DND-41 (cell line): ENCODE data around the gene KCNQ1OT1.

Experiments
- ATAC-seq: fragments of 200-7000 bp; cut with Tn5 transposase; 3 replicates; pipeline ENCODE4 v1.9.1; 2021; ENCODE audit warnings: low read depth; ENCODE audit not compliant: insufficient read depth
- DNase-seq: peaks from one replicate; pipeline ENCODE4 v3.0.0-alpha.2; 2020
- H2AFZ ChIP-seq: 2 replicates; pipeline ENCODE4 v1.6.0; 2012; ENCODE audit warnings: low read depth, low read length
- H3K27ac ChIP-seq: 2 replicates; pipeline ENCODE4 v1.5.1; 2012; ENCODE audit warnings: low read length, inconsistent platforms
- H3K27me3 ChIP-seq: fragments of 200-600 bp; sonication (generic); 2 replicates; pipeline ENCODE4 v1.6.0; 2012; ENCODE audit warnings: low read length, mild to moderate bottlenecking, inconsistent platforms; ENCODE audit not compliant: insufficient read depth, poor library complexity
- H3K36me3 ChIP-seq: 2 replicates; pipeline ENCODE4 v1.5.1; 2012; ENCODE audit warnings: low read length, inconsistent platforms; ENCODE audit not compliant: insufficient read depth
- H3K4me1 ChIP-seq: 2 replicates; pipeline ENCODE4 v1.5.1; 2012; ENCODE audit warnings: mild to moderate bottlenecking, low read length; ENCODE audit not compliant: insufficient read depth
- H3K4me2 ChIP-seq: 2 replicates; pipeline ENCODE4 v1.6.0; 2012; ENCODE audit warnings: mild to moderate bottlenecking, moderate library complexity, low read length, inconsistent platforms; ENCODE audit not compliant: insufficient read depth
- H3K4me3 ChIP-seq, 2 experiments: fragments of 200-600 bp in 1 of 2; shearing (Covaris generic) in 1 of 2; 2 replicates each; pipeline ENCODE4 v1.5.1; 2012 to 2016; ENCODE audit warnings: inconsistent platforms in 2 of 2, low read length in 2 of 2, mild to moderate bottlenecking in 2 of 2, low read depth in 1 of 2, moderate library complexity in 1 of 2
- H3K79me2 ChIP-seq: 2 replicates; pipeline ENCODE4 v1.6.0; 2012; ENCODE audit warnings: low read length, inconsistent platforms; ENCODE audit not compliant: insufficient read depth
- H3K9ac ChIP-seq: 2 replicates; pipeline ENCODE4 v1.6.0; 2012; ENCODE audit warnings: low read depth, mild to moderate bottlenecking, inconsistent platforms, low read length, moderate library complexity
- H3K9me3 ChIP-seq: 2 replicates; pipeline ENCODE4 v1.5.1; 2012; ENCODE audit warnings: low read length, moderate library complexity, mild to moderate bottlenecking, inconsistent platforms; ENCODE audit not compliant: insufficient read depth, severe bottlenecking
- H4K20me1 ChIP-seq: 2 replicates; pipeline ENCODE4 v1.6.0; 2012; ENCODE audit warnings: low read length; ENCODE audit not compliant: insufficient read depth
- EZH2 ChIP-seq: IDR thresholded peaks from 3 replicates; pipeline ENCODE4 v1.6.1; 2012; ENCODE audit warnings: borderline replicate concordance, low read depth, mild to moderate bottlenecking, moderate library complexity, low read length, inconsistent platforms; ENCODE audit not compliant: severe bottlenecking
- TF ChIP-seq, protein P1 (sequence below): IDR thresholded peaks from 2 replicates; pipeline ENCODE4 v1.5.1; 2012; ENCODE audit warnings: borderline replicate concordance, low read length, moderate library complexity, mild to moderate bottlenecking; ENCODE audit not compliant: poor library complexity, severe bottlenecking; ENCODE audit errors: extremely low read depth

The KCNQ1OT1 gene

DNA sequence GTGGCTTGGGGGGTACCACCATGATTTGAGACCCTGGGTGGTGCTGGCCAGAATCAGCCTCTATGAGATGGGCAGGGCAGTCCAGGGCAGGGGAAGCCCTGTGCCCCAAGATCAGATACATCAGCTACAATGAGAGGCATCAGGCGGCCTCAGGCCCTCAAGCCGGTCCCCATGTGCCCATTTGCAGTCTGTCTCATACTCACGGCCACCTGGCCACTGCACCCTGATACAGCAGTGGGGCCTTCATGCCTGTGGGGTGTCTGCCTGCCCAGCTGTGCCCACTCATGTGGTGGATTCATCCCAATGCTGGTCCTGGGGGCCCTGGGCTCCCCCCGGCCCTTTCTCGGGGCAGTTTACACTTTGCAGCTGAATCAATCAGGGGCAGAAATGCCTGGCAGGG lies 42.4 kb upstream of the KCNQ1OT1 start:
- DNase-seq = no peak

DNA sequence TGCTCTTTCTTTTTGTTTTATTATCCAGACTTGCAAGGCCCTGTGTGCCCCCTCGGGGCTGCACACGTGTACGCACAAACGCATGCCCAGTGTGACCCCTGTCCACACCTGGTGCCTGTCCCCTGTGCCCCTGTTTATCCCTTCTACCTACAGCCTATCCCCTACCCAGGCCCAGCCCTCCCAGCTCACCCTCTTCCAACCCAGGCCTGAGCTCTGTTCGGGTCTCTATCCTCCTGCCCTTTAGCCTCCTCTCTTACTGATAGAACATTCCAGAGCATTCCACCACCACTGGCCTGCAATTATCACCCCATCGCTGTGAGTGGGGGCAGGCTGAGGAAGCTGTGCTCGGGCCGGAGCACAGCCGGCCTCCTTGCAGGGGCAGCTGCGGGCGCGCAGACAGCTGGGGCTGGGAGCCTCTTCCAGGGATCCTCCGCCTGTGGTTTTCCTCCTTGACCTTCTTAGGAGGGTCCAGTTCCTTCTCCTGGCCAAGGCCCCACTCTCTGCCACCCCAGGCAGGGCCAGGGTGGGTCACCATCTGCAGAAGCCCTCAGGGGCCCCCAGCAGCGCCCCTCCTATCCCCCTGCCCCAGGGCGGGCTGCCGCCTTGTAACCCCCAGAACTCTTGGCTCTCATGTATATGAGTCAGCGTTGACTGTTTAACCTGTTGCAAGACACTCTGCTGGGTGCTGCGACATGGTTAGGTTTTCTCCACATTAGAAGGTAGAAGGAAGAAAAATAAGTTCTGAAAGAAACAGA lies 41.8 kb upstream of the KCNQ1OT1 start:
- Histone ChIP-seq H3K9ac (no peak overlapping the region), H3K27me3 (no peaks in the 10 kb centered on the region), H2AFZ (no peak overlapping the region), H3K9me3 (no peaks in the 10 kb centered on the region), H3K4me2 (no peak overlapping the region), H4K20me1 (no peaks in the 10 kb centered on the region), H3K79me2 (no peaks in the 10 kb centered on the region), H3K4me1 (no peaks in the 10 kb centered on the region), H3K4me3 (no peak overlapping the region), H3K36me3 (no peaks in the 10 kb centered on the region), H3K27ac (no peak overlapping the region)
- DNase-seq = no peak
- ATAC-seq = no peak
- TF ChIP-seq, protein P1, sequence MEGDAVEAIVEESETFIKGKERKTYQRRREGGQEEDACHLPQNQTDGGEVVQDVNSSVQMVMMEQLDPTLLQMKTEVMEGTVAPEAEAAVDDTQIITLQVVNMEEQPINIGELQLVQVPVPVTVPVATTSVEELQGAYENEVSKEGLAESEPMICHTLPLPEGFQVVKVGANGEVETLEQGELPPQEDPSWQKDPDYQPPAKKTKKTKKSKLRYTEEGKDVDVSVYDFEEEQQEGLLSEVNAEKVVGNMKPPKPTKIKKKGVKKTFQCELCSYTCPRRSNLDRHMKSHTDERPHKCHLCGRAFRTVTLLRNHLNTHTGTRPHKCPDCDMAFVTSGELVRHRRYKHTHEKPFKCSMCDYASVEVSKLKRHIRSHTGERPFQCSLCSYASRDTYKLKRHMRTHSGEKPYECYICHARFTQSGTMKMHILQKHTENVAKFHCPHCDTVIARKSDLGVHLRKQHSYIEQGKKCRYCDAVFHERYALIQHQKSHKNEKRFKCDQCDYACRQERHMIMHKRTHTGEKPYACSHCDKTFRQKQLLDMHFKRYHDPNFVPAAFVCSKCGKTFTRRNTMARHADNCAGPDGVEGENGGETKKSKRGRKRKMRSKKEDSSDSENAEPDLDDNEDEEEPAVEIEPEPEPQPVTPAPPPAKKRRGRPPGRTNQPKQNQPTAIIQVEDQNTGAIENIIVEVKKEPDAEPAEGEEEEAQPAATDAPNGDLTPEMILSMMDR = no peak
- TF ChIP-seq EZH2 = no peak

More for the DNA sequence above, 42.4 kb upstream of the KCNQ1OT1 start:
- Histone ChIP-seq H2AFZ (no peak overlapping the region), H3K27me3 (no peaks in the 10 kb centered on the region), H3K4me2 (no peak overlapping the region), H3K4me1 (no peaks in the 10 kb centered on the region), H3K9me3 (no peaks in the 10 kb centered on the region), H3K4me3 (no peak overlapping the region), H4K20me1 (no peaks in the 10 kb centered on the region), H3K27ac (no peak overlapping the region), H3K79me2 (no peaks in the 10 kb centered on the region), H3K36me3 (no peaks in the 10 kb centered on the region), H3K9ac (no peak overlapping the region)
- ATAC-seq = no peak
- no peak for TF ChIP-seq EZH2
- TF ChIP-seq, protein P1 = no peak

DNA sequence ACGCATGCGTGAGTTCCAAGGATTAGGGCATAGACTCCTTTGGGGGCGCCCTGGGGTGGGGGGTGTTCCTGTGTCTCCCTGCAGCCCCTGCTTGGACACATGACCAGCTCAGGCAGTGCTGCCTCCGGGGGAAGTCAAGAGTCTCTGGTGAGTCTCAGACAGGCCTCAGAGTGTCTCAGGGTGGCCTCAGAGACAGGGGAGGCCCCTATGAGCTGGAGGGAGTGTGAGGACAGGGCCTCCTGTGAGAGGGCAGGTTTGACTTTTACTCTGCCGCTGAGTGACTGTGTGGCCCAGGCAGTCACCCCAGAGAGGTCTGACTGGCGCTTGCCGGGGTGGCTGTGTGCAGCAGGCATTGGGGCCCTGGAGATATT lies 41.2 kb upstream of the KCNQ1OT1 start:
- Histone ChIP-seq H3K27me3 (no peaks in the 10 kb centered on the region), H3K27ac (no peak overlapping the region), H3K4me1 (no peaks in the 10 kb centered on the region), H4K20me1 (no peaks in the 10 kb centered on the region), H3K79me2 (no peaks in the 10 kb centered on the region), H2AFZ (no peak overlapping the region), H3K9me3 (no peaks in the 10 kb centered on the region), H3K9ac (no peak overlapping the region), H3K4me3 (no peak overlapping the region), H3K36me3 (no peaks in the 10 kb centered on the region), H3K4me2 (no peak overlapping the region)
- no peak for ATAC-seq
- no peak for DNase-seq
- TF ChIP-seq EZH2 = no peak
- TF ChIP-seq, protein P1 = no peak
